K562 (cell line): ENCODE measurements around the gene FBXW8. TPM values are rescaled to one million over a fixed set of nuclear protein-coding genes. Genes with fewer than 3 reads are reported as not detected.
A peak's percentile ranks its signal among the peaks of the same experiment; 100 is the strongest.

ENCODE experiments used
- BCLAF1 ChIP-seq, 2 experiments: fragments of 450-650 bp in 1 of 2; IDR thresholded peaks; 2 replicates each; pipeline ENCODE4 v1.6.1; 2011 to 2017; ENCODE audit warnings: low read depth in 2 of 2, antibody characterized with exemption in 1 of 2, borderline replicate concordance in 1 of 2, low read length in 1 of 2, mild to moderate bottlenecking in 1 of 2, mixed read lengths in 1 of 2; ENCODE audit not compliant: control insufficient read depth in 1 of 2
- BHLHE40 ChIP-seq: IDR thresholded peaks from 2 replicates; pipeline ENCODE4 v1.6.1; 2011; ENCODE audit warnings: low read length, improper control_type of control experiment
- CC2D1A ChIP-seq: fragments of 450-650 bp; IDR thresholded peaks from 2 replicates; pipeline ENCODE4 v1.6.1; 2017; ENCODE audit warnings: mild to moderate bottlenecking
- DMBX1 ChIP-seq: fragments of 250-450 bp; sonication (Bioruptor Pico); IDR thresholded peaks from 2 replicates; pipeline ENCODE4 v1.8.0; 2022; ENCODE audit warnings: inconsistent platforms, mild to moderate bottlenecking, moderate library complexity, borderline replicate concordance
- EHMT2 ChIP-seq: fragments of 450-650 bp; IDR thresholded peaks from 2 replicates; pipeline ENCODE4 v1.6.1; 2018; ENCODE audit warnings: antibody characterized with exemption
- ERF ChIP-seq: fragments of 450-650 bp; formaldehyde crosslinking; IDR thresholded peaks from 2 replicates; pipeline ENCODE4 v1.4.0; 2020; ENCODE audit warnings: mild to moderate bottlenecking, mixed read lengths
- ETV5 ChIP-seq: sonication (generic); formaldehyde crosslinking; IDR thresholded peaks from 2 replicates; pipeline ENCODE4 v1.4.0; 2020; ENCODE audit warnings: low read depth, mild to moderate bottlenecking, missing genetic modification reagents
- HNRNPH1 ChIP-seq: fragments of 200-400 bp; formaldehyde crosslinking; optimal IDR thresholded peaks from 2 replicates; pipeline ENCODE3; 2017; ENCODE audit warnings: low read depth, mild to moderate bottlenecking, low read length, moderate library complexity
- LARP7 ChIP-seq: fragments of 450-650 bp; IDR thresholded peaks from 2 replicates; pipeline ENCODE4 v1.6.1; 2016
- NCOA2 ChIP-seq, 2 experiments: fragments of 450-650 bp; IDR thresholded peaks; 2 replicates each; pipeline ENCODE4 v1.6.1; 2018; ENCODE audit warnings: mild to moderate bottlenecking in 2 of 2, moderate library complexity in 1 of 2; ENCODE audit not compliant: partially characterized antibody in 2 of 2
- NRF1 ChIP-seq, 2 experiments: fragments of 450-650 bp; IDR thresholded peaks in 1 of 2; conservative IDR thresholded peaks in 1 of 2; 2 replicates each; pipeline ENCODE4 v1.6.1; 2014; ENCODE audit warnings: mild to moderate bottlenecking in 2 of 2
- PCBP1 ChIP-seq: fragments of 200-400 bp; formaldehyde crosslinking; IDR thresholded peaks from 2 replicates; pipeline ENCODE4 v1.6.1; 2018; ENCODE audit warnings: mild to moderate bottlenecking, low read depth, low read length; ENCODE audit not compliant: poor library complexity, severe bottlenecking
- PTRF ChIP-seq: fragments of 450-650 bp; IDR thresholded peaks from 2 replicates; pipeline ENCODE4 v1.6.1; 2016; ENCODE audit warnings: mild to moderate bottlenecking, missing genetic modification characterization, missing compliant biosample characterization
- PTTG1 ChIP-seq: fragments of 450-650 bp; IDR thresholded peaks from 2 replicates; pipeline ENCODE4 v1.6.1; 2016; ENCODE audit warnings: low read depth, mild to moderate bottlenecking, missing genetic modification characterization, missing compliant biosample characterization
- RBM14 ChIP-seq: fragments of 200-400 bp; formaldehyde crosslinking; IDR thresholded peaks from 2 replicates; pipeline ENCODE4 v1.6.1; 2018; ENCODE audit warnings: low read depth, mild to moderate bottlenecking, low read length, moderate library complexity, borderline replicate concordance; ENCODE audit not compliant: insufficient read depth
- RBM34 ChIP-seq: fragments of 200-400 bp; formaldehyde crosslinking; IDR thresholded peaks from 2 replicates; pipeline ENCODE4 v1.6.1; 2018; ENCODE audit warnings: low read length, borderline replicate concordance; ENCODE audit not compliant: insufficient read depth
- STAT5B ChIP-seq: fragments of 250-450 bp; sonication (Bioruptor Pico); IDR thresholded peaks from 2 replicates; pipeline ENCODE4 v1.8.0; 2021; ENCODE audit warnings: mild to moderate bottlenecking, inconsistent platforms
- TAF7 ChIP-seq: fragments of 450-650 bp; IDR thresholded peaks from 2 replicates; pipeline ENCODE4 v1.6.1; 2016; ENCODE audit warnings: missing genetic modification characterization, missing compliant biosample characterization
- THRB ChIP-seq: fragments of 450-650 bp; formaldehyde crosslinking; conservative IDR thresholded peaks from 2 replicates; pipeline ENCODE4 v1.4.0; 2022; ENCODE audit warnings: mild to moderate bottlenecking, missing genetic modification characterization
- YBX1 ChIP-seq: fragments of 450-650 bp; IDR thresholded peaks from 2 replicates; pipeline ENCODE4 v1.7.1; 2016; ENCODE audit warnings: mild to moderate bottlenecking
- ZNF655 ChIP-seq: fragments of 250-450 bp; sonication (Bioruptor Pico); IDR thresholded peaks from 2 replicates; pipeline ENCODE4 v1.5.0; 2021
- ZNF764 ChIP-seq: fragments of 250-450 bp; sonication (Bioruptor Pico); IDR thresholded peaks from 2 replicates; pipeline ENCODE4 v1.4.0; 2020; ENCODE audit warnings: low read depth, mild to moderate bottlenecking, moderate library complexity
- ZNF778 ChIP-seq: fragments of 450-650 bp; formaldehyde crosslinking; IDR thresholded peaks from 2 replicates; pipeline ENCODE4 v1.4.0; 2020; ENCODE audit warnings: mild to moderate bottlenecking, moderate library complexity
- ZNF79 ChIP-seq: fragments of 250-450 bp; sonication (Bioruptor Pico); IDR thresholded peaks from 2 replicates; pipeline ENCODE4 v1.4.0; 2020; ENCODE audit warnings: low read depth, mild to moderate bottlenecking, moderate library complexity
- polyA plus RNA-seq, 8 experiments: library from polyadenylated mRNA; depleted of rRNA in 4 of 8; stranded (reverse) in 5 of 8; unstranded in 3 of 8; fragments of >200 nt; fragmentation: Nextera tagmentation in 2 of 8; fragmentation: Illumina TruSeq in 1 of 8; extraction: Ambion mirVana in 2 of 8; extraction: Trizol in 1 of 8; gene quantifications; 2 replicates each; pipeline versions ENCODE4 v1.2.1 to v1.2.3, GENCODE V29; 2011 to 2014; ENCODE audit warnings: inconsistent platforms in 1 of 8, missing spikeins in 1 of 8
- total RNA-seq, 7 experiments: library from RNA; depleted of rRNA in 6 of 7; stranded (reverse); fragments of >200 nt in 6 of 7; fragmentation: Illumina TruSeq in 2 of 7; extraction: Trizol in 2 of 7; gene quantifications; 2 replicates each; pipeline versions ENCODE4 v1.2.1 to v1.2.3, GENCODE V29; 2011 to 2021; ENCODE audit warnings: low replicate concordance in 1 of 7

The FBXW8 gene
- total and polyA plus RNA-seq, 9 of the 15 experiments (the other 6 are each of a cell fraction or from before 2014, with no cell fraction given) = 0.58 to 8.3 (median 4.4) TPM

GRCh38 chr12:117042171-117042842 lies 131.6 kb downstream of the FBXW8 start (continued):
- TF ChIP-seq ETV5 (CRISPR knock-in tag) = peak; percentile 31; the same call in 1 of the 2 replicates
- TF ChIP-seq DMBX1 (CRISPR knock-in tag) = peak; percentile 97
- no peak for TF ChIP-seq RBM14
- no peak for TF ChIP-seq EHMT2
- TF ChIP-seq ERF (CRISPR knock-in tag) = peak; percentile 87; the same call in 1 of the 2 replicates
- no peak for TF ChIP-seq YBX1
- TF ChIP-seq ZNF79 (CRISPR knock-in tag) = peak; percentile 79
- no peak for TF ChIP-seq RBM34
- TF ChIP-seq PCBP1 = no peak
- 0 out of 2 replicates have a peak, but pooled peaks have one; percentile 52 for TF ChIP-seq PTRF (tag)
- TF ChIP-seq PTTG1 (tag) = no peak; the same call in 1 of the 2 replicates
- no peak for TF ChIP-seq ZNF655 (CRISPR knock-in tag)
- TF ChIP-seq BHLHE40 = peak; percentile 94
- TF ChIP-seq LARP7 = 0 out of 2 replicates have a peak, but pooled peaks have one; percentile 8
- TF ChIP-seq THRB (CRISPR knock-in tag) = peak; percentile 97
- TF ChIP-seq ZNF764 = no peak
- 0 out of 4 replicates have a peak, but pooled peaks of 1 of the 2 experiments have one; percentile 25 for TF ChIP-seq NRF1 (conservative IDR thresholded peaks at IDR 0.05 in 1 of 2, IDR thresholded peaks at IDR 0.05 in 1 of 2)
- TF ChIP-seq HNRNPH1 = no peak
- TF ChIP-seq BCLAF1 (IDR thresholded peaks at IDR 0.05; ENCODE audit: borderline replicate concordance in 1 of 2, control insufficient read depth in 1 of 2, low read depth in 2 of 2, low read length in 1 of 2) = no peak
- no peak for TF ChIP-seq STAT5B (CRISPR knock-in tag)
- no peak for TF ChIP-seq NCOA2 (IDR thresholded peaks at IDR 0.05; ENCODE audit: partially characterized antibody in 2 of 2)
- no peak for TF ChIP-seq TAF7
- peak; percentile 100 for TF ChIP-seq CC2D1A
- TF ChIP-seq ZNF778 (CRISPR knock-in tag) = no peak
